HEK293 (cell line): Measurements from ENCODE around the gene PLPP7.

Source experiments
- CTCF ChIA-PET: fragments of 350-600 bp; formaldehyde crosslinking; extraction: SDS; loops from one replicate; lab custom pipeline; 2021; ENCODE audit warnings: antibody characterized with exemption; lab: Yijun Ruan, JAX
- POLR2A ChIA-PET: fragments of 300-600 bp; formaldehyde crosslinking; extraction: SDS; loops from one replicate; lab custom pipeline; 2020; ENCODE audit warnings: antibody characterized with exemption, inconsistent platforms; lab: Yijun Ruan, JAX
- H3K27ac ChIP-seq: fragments of 200-500 bp; sonication (Bioruptor generic); 2 replicates; pipeline ENCODE4 v1.5.1; 2014; ENCODE audit warnings: low read depth, low read length, control low read depth, inconsistent platforms; ENCODE audit errors: extremely low read depth
- H3K36me3 ChIP-seq, 2 experiments: fragments of 200-500 bp in 1 of 2; sonication (Bioruptor generic) in 1 of 2; 1 replicate in 1 of 2; 2 replicates in 1 of 2; pipeline ENCODE4 v1.5.1; 2014 to 2017; ENCODE audit warnings: inconsistent platforms in 2 of 2, low read length in 2 of 2; ENCODE audit not compliant: control insufficient read depth in 2 of 2, insufficient read depth in 1 of 2
- H3K4me1 ChIP-seq: fragments of 200-500 bp; sonication (Bioruptor generic); 2 replicates; pipeline ENCODE4 v1.5.1; 2014; ENCODE audit warnings: mild to moderate bottlenecking, low read length, inconsistent platforms; ENCODE audit not compliant: control insufficient read depth, insufficient read depth
- H3K4me3 ChIP-seq: 2 replicates; pipeline ENCODE4 v1.5.1; 2011; ENCODE audit warnings: low read depth, mild to moderate bottlenecking, control low read depth, low read length, moderate library complexity
- H3K9me3 ChIP-seq: fragments of 200-500 bp; sonication (Bioruptor generic); 2 replicates; pipeline ENCODE4 v1.5.1; 2014; ENCODE audit warnings: low read depth, low read length, inconsistent platforms; ENCODE audit not compliant: control insufficient read depth, insufficient read depth
- HOXD13 ChIP-seq: sonication (generic); formaldehyde crosslinking; IDR thresholded peaks from 2 replicates; pipeline ENCODE4 v1.8.0; 2022; ENCODE audit warnings: missing genetic modification reagents, borderline replicate concordance
- KLF8 ChIP-seq: fragments of 450-650 bp; formaldehyde crosslinking; IDR thresholded peaks from 2 replicates; pipeline ENCODE4 v1.5.1; 2016; ENCODE audit warnings: missing biosample characterization, missing genetic modification characterization
- ZIC2 ChIP-seq: fragments of 450-650 bp; formaldehyde crosslinking; IDR thresholded peaks from 2 replicates; pipeline ENCODE4 v1.5.1; 2016; ENCODE audit warnings: missing biosample characterization, missing genetic modification characterization
- ZNF10 ChIP-seq: fragments of 450-650 bp; formaldehyde crosslinking; IDR thresholded peaks from 2 replicates; pipeline ENCODE4 v1.5.1; 2017; ENCODE audit warnings: missing biosample characterization, missing genetic modification characterization
- ZNF184 ChIP-seq: fragments of 450-650 bp; IDR thresholded peaks from 2 replicates; pipeline ENCODE4 v1.5.1; 2018; ENCODE audit warnings: missing biosample characterization, mild to moderate bottlenecking, missing genetic modification characterization
- ZNF341 ChIP-seq: fragments of 450-650 bp; formaldehyde crosslinking; IDR thresholded peaks from 2 replicates; pipeline ENCODE4; 2016; ENCODE audit warnings: low read depth, missing biosample characterization, missing genetic modification characterization
- ZNF404 ChIP-seq: fragments of 450-650 bp; formaldehyde crosslinking; IDR thresholded peaks from 2 replicates; pipeline ENCODE4 v1.5.1; 2017; ENCODE audit warnings: missing biosample characterization, missing genetic modification characterization
- ZNF548 ChIP-seq: fragments of 450-650 bp; formaldehyde crosslinking; IDR thresholded peaks from 2 replicates; pipeline ENCODE4 v1.5.1; 2016; ENCODE audit warnings: missing biosample characterization, missing genetic modification characterization
- ZSCAN16 ChIP-seq: fragments of 450-650 bp; formaldehyde crosslinking; IDR thresholded peaks from 2 replicates; pipeline ENCODE4 v1.5.1; 2016; ENCODE audit warnings: missing biosample characterization, missing genetic modification characterization
- TF ChIP-seq, protein P1 (sequence below): fragments of 450-650 bp; formaldehyde crosslinking; IDR thresholded peaks from 2 replicates; pipeline ENCODE4 v1.5.1; 2017; ENCODE audit warnings: missing biosample characterization, missing genetic modification characterization
- TF ChIP-seq, protein P2 (sequence below): fragments of 450-650 bp; formaldehyde crosslinking; IDR thresholded peaks from 2 replicates; pipeline ENCODE4 v1.5.1; 2017; ENCODE audit warnings: missing biosample characterization, missing genetic modification characterization
- TF ChIP-seq, protein P3 (sequence below): IDR thresholded peaks from 2 replicates; pipeline ENCODE4 v1.6.1; 2011; ENCODE audit warnings: mild to moderate bottlenecking, low read depth, low read length, borderline replicate concordance

Gene PLPP7

DNA sequence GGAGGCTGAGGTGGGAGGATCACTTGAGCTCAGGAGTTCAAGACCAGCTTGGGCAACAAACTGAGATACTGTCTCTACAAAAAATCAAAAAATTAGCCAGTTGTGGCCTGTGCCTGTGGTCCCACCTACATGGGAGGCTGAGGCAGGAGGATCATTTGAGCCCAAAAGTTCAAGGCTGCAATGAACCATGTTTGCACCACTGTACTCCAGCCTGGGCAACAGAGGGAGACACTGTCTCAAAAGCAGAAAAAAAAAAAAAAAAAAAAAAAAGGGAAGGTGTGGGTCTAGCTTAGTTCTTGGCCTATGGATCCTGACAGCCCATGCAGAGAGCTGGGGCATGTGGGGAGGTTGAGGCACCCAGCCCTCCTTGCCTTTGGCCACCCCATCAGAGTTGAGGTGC lies 10.9 kb downstream of the PLPP7 start (continued):
- TF ChIP-seq KLF8, result no peak
- TF ChIP-seq, all 188 proteins: peak for 0

DNA sequence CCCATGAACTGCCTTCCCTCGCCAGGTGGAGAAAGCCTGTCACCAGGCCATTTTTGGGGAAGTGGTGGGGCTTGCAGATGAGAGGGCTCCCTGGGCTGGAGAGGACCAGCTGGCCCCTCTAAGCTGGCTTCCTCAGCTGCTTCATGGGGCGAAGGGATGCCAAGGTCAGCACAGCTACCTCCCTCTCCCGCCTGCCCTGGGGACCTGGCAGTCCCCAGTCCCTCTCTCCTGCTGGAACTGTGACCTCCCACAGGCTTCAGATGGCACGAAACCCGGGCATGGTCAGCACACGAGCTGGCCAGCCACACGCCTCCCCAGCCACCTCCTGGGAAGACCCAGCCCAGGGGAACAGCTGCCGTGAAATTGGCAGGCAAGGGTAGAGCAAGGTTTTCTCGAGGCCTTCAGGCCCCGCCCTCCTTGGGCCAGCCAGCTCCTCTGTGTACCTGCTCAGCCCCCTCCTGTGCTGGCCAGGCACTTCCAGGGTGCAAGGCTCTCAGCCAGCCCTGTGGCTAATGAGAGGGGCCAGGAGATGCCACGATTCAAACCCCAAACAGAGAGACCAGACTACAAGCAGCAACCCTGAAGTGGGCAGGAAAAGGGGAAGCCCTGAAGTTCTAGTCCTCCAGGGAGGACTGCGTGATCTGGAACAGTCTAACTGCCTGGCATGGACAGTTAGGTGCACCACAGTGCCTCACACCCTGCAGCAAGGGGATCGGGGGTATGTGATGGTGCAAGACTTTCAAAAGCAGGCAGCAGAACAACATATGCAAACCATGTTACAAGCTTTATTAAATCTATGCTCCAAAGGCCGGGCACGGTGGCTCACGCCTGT lies 12.9 kb downstream of the PLPP7 start:
- 0 out of 2 replicates have a peak, but pooled peaks have one; percentile 23 for TF ChIP-seq ZNF341 (tag by site-specific recombination)
- no peak for TF ChIP-seq ZNF404 (tag by site-specific recombination)
- TF ChIP-seq ZNF184, result no peak
- TF ChIP-seq, protein P1, sequence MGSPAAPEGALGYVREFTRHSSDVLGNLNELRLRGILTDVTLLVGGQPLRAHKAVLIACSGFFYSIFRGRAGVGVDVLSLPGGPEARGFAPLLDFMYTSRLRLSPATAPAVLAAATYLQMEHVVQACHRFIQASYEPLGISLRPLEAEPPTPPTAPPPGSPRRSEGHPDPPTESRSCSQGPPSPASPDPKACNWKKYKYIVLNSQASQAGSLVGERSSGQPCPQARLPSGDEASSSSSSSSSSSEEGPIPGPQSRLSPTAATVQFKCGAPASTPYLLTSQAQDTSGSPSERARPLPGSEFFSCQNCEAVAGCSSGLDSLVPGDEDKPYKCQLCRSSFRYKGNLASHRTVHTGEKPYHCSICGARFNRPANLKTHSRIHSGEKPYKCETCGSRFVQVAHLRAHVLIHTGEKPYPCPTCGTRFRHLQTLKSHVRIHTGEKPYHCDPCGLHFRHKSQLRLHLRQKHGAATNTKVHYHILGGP (tag by site-specific recombination), result no peak
- H3K4me3 ChIP-seq, result no peak overlapping the region
- CTCF ChIA-PET, result interaction anchor here (0.7 to 1.0 kb wide), 3 partner anchors 34 to 245 kb away, joined by 3 to 4 read pairs (median 3); no protein-coding TSS in a partner anchor
- POLR2A ChIA-PET, result no interaction called here
- no peak overlapping the region for H3K27ac ChIP-seq
- H3K36me3 ChIP-seq, result no peaks in the 10 kb centered on the region
- H3K4me1 ChIP-seq, result no peaks in the 10 kb centered on the region
- no peaks in the 10 kb centered on the region for H3K9me3 ChIP-seq

DNA sequence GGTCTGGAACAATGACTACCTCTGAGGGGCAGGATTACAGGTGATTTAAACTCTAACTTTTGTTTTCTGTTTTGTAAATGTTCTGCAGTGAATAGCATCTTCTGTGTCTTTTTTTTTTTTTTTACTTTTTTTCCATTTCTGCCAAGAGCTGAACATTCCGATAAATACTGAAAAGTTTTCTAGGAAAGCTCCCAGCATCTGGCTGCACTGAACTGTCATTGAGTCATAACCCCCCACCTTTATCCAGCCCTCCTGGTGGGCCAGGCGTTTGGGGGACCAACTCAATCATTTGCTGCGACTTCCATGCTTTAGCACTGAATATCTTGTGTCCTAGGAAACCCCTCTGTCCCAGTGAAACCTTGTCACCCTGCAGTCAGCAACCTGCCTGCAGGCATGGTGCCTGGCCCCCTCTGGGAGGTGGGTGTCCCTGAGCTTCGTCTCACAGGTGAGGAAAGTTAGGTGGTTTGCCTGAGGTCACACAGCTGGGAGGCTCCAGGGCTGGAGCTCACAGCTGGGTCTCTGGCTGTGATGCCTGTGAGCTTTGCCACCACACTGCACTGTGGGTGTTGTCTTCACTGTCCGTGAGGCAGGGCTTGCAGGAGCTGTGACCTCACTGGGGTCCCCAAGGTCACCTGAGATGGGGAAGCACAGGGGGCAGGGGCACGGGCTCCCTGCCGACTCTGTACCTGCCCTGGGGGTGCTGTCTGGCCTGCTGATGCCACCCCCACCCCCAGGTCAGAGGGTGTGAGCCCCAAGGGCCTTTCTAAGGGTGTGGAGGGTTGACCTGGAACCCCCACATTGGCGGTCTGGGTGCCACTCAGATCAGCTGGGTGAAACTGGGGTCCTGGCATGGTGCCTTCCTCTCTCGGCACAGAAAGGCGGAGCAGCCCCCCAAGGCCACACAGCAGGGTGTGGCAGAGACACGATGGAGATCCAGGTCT lies 14.1 kb downstream of the PLPP7 start:
- Histone ChIP-seq H3K36me3 (no peaks in the 10 kb centered on the region), H3K4me3 (no peak overlapping the region), H3K27ac (no peak overlapping the region), H3K9me3 (no peaks in the 10 kb centered on the region), H3K4me1 (no peaks in the 10 kb centered on the region)
- no peak for TF ChIP-seq ZNF10 (tag by site-specific recombination)
- no peak for TF ChIP-seq HOXD13 (CRISPR knock-in tag)
- TF ChIP-seq ZSCAN16 (tag by site-specific recombination), result no peak
- TF ChIP-seq ZIC2, result peak; percentile 81; the same call in 1 of the 2 replicates
- TF ChIP-seq, protein P2, sequence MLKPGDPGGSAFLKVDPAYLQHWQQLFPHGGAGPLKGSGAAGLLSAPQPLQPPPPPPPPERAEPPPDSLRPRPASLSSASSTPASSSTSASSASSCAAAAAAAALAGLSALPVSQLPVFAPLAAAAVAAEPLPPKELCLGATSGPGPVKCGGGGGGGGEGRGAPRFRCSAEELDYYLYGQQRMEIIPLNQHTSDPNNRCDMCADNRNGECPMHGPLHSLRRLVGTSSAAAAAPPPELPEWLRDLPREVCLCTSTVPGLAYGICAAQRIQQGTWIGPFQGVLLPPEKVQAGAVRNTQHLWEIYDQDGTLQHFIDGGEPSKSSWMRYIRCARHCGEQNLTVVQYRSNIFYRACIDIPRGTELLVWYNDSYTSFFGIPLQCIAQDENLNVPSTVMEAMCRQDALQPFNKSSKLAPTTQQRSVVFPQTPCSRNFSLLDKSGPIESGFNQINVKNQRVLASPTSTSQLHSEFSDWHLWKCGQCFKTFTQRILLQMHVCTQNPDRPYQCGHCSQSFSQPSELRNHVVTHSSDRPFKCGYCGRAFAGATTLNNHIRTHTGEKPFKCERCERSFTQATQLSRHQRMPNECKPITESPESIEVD, result no peak
- no peak for TF ChIP-seq ZNF548 (tag by site-specific recombination)
- TF ChIP-seq, protein P3, sequence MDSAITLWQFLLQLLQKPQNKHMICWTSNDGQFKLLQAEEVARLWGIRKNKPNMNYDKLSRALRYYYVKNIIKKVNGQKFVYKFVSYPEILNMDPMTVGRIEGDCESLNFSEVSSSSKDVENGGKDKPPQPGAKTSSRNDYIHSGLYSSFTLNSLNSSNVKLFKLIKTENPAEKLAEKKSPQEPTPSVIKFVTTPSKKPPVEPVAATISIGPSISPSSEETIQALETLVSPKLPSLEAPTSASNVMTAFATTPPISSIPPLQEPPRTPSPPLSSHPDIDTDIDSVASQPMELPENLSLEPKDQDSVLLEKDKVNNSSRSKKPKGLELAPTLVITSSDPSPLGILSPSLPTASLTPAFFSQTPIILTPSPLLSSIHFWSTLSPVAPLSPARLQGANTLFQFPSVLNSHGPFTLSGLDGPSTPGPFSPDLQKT, result no peak
- POLR2A ChIA-PET, result interaction anchor here (0.6 kb wide), 2 partner anchors 153 to 179 kb away, joined by 3 to 4 read pairs; no protein-coding TSS in a partner anchor
- CTCF ChIA-PET, result interaction anchor here (0.7 to 1.0 kb wide), 2 partner anchors 63 to 246 kb away, joined by 3 to 4 read pairs; no protein-coding TSS in a partner anchor
